Activated naive CD4-positive, alpha-beta T cell treated with anti-CD3 and anti-CD28 coated beads, Interleukin-2, amount 10 ng/mL, durations not matched to agents 7 days and 5 days (primary cell): ENCODE data around the gene PDHX.

Source experiments
- CTCF ChIA-PET: fragments of 350-600 bp; sonication (Branson Sonifier 250); formaldehyde crosslinking; loops from one replicate; lab custom pipeline; 2021; ENCODE audit warnings: antibody characterized with exemption; lab: Charles Lee
- DNase-seq: peaks from one replicate; pipeline ENCODE4 v3.0.0-alpha.2; 2020
- H3K27ac Mint-ChIP-seq: one replicate; pipeline ENCODE4 v1.8.0; 2021; ENCODE audit warnings: mild to moderate bottlenecking, moderate library complexity, mixed read lengths
- H3K27me3 Mint-ChIP-seq: one replicate; pipeline ENCODE4 v1.8.0; 2021; ENCODE audit warnings: mild to moderate bottlenecking, mixed read lengths
- H3K36me3 Mint-ChIP-seq: one replicate; pipeline ENCODE4 v1.8.0; 2021; ENCODE audit warnings: mixed read lengths
- H3K4me1 Mint-ChIP-seq: one replicate; pipeline ENCODE4 v1.8.0; 2021; ENCODE audit warnings: mixed read lengths
- H3K4me3 Mint-ChIP-seq: one replicate; pipeline ENCODE4 v1.8.0; 2021; ENCODE audit warnings: mild to moderate bottlenecking, moderate library complexity, mixed read lengths
- H3K9me3 Mint-ChIP-seq: one replicate; pipeline ENCODE4 v1.8.0; 2021; ENCODE audit warnings: mixed read lengths

The PDHX gene

DNA sequence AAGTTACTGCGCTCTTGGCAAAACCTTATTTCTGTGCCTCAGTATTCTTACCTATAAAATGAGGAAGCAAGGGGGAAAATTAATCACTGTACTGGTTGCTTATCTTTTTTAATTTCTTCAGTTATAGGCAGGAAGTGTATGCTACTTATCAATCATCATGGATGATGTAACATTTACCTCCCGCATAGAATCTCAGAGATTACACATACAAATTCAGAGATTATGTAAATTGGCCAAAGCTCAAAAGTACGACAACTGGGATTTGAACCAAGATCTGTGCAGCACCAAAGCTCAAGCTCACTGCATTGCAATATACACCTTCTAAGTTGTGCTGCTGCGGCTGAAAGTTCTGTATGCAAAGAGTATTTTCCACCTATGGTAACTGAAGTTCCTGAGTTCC lies 83.0 kb downstream of the PDHX start:
- H3K27ac Mint-ChIP-seq = no peak overlapping the region
- H3K27me3 Mint-ChIP-seq = no peaks in the 10 kb centered on the region
- no peak overlapping the region for H3K4me3 Mint-ChIP-seq
- peaks cover 20% of the 10 kb centered on the region for H3K4me1 Mint-ChIP-seq
- peaks cover 2% of the 10 kb centered on the region for H3K36me3 Mint-ChIP-seq
- CTCF ChIA-PET = interaction anchor here (0.7 to 5.1 kb wide), 16 partner anchors 13 to 413 kb away, joined by 3 to 29 read pairs (median 4); no protein-coding TSS in a partner anchor
- no peaks in the 10 kb centered on the region for H3K9me3 Mint-ChIP-seq
- DNase-seq = no peak

DNA sequence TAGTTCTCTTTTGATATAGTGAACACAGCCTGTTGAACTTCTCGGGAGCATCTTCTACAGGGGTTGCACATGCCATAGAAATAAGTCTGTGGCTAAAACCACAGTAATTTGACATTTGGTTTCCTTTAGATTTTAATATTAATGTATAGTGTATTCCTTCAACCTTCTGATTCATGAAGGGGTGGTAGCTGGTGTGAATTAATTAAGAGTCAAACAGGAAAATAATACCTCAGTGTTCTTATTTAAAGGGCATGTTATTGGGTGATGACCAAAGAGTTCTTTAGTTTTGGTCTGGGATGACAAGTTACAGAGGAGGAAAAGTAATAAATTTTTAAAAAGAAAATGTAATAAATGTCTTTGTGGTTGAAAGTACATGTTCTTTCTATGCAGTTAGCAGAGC lies 86.8 kb downstream of the PDHX start:
- peaks cover 23% of the 10 kb centered on the region for H3K4me1 Mint-ChIP-seq

DNA sequence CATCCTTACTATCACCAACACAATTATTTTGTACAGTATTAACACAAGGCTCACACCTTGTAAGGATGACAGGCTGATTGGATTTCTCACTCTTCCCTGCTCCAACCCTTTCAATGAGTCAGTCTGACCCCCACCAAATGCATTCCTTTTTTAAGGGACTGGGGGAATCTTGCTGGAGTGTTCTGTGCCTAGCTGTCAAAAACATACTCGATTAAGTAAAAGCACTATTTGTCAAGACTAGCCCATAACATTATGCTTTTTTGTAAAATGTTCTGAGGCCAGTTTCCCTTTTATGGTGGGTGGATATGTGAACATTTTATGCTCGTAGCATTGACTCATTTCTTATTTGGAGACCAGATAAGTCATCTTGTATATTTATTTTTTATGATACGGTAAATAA lies 87.2 kb downstream of the PDHX start:
- CTCF ChIA-PET = interaction anchor here (1.3 to 5.1 kb wide), 3 partner anchors 236 to 388 kb away, joined by 3 to 29 read pairs (median 4); no protein-coding TSS in a partner anchor
- Mint-ChIP-seq H3K4me3 (no peak overlapping the region), H3K27me3 (peaks cover 5% of the 10 kb centered on the region), H3K9me3 (no peaks in the 10 kb centered on the region), H3K4me1 (peaks cover 18% of the 10 kb centered on the region), H3K27ac (no peak overlapping the region), H3K36me3 (peaks cover 2% of the 10 kb centered on the region)
- no peak for DNase-seq

More for the DNA sequence above, 86.8 kb downstream of the PDHX start:
- H3K4me3 Mint-ChIP-seq = no peak overlapping the region
- CTCF ChIA-PET = interaction anchor here (0.6 to 5.1 kb wide), 5 partner anchors 14 to 389 kb away, joined by 3 to 29 read pairs (median 4); no protein-coding TSS in a partner anchor
- peaks cover 2% of the 10 kb centered on the region for H3K36me3 Mint-ChIP-seq
- H3K9me3 Mint-ChIP-seq = no peaks in the 10 kb centered on the region
- H3K27me3 Mint-ChIP-seq = peaks cover 5% of the 10 kb centered on the region
- no peak for DNase-seq
- no peak overlapping the region for H3K27ac Mint-ChIP-seq

DNA sequence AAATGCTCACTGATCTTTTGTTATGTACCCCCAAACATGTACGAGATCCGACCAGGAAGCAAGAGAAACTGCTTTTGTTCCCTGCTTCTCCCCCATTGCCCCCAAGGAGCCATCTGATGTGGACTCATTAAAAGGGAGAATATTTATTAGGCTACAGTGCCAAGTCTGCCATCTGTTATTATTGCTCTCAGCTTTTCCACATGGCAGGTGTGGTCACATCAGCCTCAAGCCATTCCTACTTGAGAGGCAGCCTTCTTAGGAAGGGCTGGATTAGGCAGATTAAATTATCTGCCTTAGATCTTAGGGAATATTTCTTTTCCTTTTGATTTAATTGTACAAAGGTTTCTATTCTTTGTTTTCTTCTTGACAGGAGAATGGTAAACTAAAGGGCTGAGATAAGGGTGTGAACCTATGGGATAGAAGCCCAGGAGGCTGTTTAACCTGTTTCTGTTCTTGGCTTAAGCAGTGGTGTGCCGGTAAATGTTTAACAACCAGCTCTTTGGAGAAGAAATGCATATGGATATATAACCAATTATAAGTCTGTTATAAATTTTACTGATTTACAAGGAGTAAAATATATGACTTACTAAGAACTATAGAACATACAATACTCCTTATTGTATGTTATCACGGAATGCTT lies 88.8 kb downstream of the PDHX start:
- CTCF ChIA-PET = interaction anchor here (0.6 to 0.7 kb wide), 2 partner anchors 137 to 158 kb away, joined by 3 read pairs; no protein-coding TSS in a partner anchor
- H3K4me1 Mint-ChIP-seq = peaks cover 9% of the 10 kb centered on the region
- H3K36me3 Mint-ChIP-seq = peaks cover 4% of the 10 kb centered on the region
- H3K27ac Mint-ChIP-seq = no peak overlapping the region
- H3K9me3 Mint-ChIP-seq = no peaks in the 10 kb centered on the region
- no peak overlapping the region for H3K4me3 Mint-ChIP-seq
- peaks cover 17% of the 10 kb centered on the region for H3K27me3 Mint-ChIP-seq
- DNase-seq = no peak

DNA sequence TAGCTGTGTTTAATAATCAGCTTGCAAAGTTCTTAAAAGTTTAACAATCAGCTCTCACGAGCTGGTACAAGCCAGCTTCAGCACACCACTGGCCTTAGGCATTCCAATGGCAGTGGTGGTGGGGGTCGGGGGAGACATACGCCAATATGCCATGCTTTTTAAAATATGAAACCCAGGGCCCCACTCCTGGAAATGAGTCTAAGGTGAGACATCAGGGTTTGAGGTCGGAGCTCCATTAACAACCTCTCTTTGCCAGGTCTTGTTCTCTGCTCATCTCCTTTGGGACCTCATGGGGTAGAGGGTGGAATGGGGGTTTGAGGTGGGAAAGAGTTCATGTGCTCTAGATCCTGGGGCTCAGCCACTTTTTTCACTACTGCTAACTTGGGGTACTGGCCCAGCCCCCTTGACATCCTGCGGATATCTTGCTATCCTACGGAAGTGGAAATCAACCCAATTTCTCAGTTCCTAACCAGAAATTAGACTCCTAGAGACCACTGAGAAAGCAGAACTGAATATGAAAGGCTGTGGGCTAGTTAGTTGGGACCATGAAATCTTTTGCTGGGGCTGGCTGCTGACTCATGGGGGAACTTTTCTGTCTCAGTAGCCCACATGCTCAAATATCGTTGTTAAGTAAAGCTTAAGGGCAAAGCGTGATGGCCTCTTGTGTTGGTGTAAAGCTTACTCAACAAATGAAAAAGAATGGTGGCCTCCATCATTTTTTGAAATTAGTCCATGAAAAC lies 90.1 kb downstream of the PDHX start:
- no peak overlapping the region for H3K27ac Mint-ChIP-seq
- peaks cover 10% of the 10 kb centered on the region for H3K4me1 Mint-ChIP-seq
- H3K36me3 Mint-ChIP-seq = peaks cover 4% of the 10 kb centered on the region
- no peaks in the 10 kb centered on the region for H3K9me3 Mint-ChIP-seq
- CTCF ChIA-PET = interaction anchor here (1.1 kb wide), 1 partner anchor 39 kb away, joined by 4 read pairs; no protein-coding TSS in a partner anchor
- H3K4me3 Mint-ChIP-seq = no peak overlapping the region
- H3K27me3 Mint-ChIP-seq = peaks cover 20% of the 10 kb centered on the region
- no peak for DNase-seq

DNA sequence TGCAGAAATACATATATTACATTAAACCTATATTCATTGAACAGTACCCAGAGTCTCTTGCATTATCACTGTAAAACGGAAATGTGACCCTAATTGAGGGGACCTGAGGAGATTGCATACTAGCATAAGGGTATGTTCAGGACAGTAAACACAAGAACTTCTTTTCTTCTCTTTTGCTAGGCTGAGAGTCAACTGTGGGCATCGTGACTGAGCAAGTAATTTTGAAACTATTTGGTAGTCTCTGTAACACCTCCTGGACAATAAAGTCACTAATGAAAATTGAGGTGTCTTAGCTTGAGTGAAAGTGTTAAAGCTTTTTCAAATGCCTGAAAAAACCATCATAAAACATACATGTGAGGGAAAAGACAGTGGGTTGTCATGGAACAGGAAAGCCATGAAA lies 90.9 kb downstream of the PDHX start:
- CTCF ChIA-PET = interaction anchor here (0.7 kb wide), 1 partner anchor 46 kb away, joined by 3 read pairs; no protein-coding TSS in a partner anchor
- Mint-ChIP-seq H3K4me1 (peaks cover 18% of the 10 kb centered on the region), H3K4me3 (no peak overlapping the region), H3K9me3 (no peaks in the 10 kb centered on the region), H3K27ac (no peak overlapping the region), H3K27me3 (peaks cover 27% of the 10 kb centered on the region), H3K36me3 (peaks cover 2% of the 10 kb centered on the region)
- no peak for DNase-seq

DNA sequence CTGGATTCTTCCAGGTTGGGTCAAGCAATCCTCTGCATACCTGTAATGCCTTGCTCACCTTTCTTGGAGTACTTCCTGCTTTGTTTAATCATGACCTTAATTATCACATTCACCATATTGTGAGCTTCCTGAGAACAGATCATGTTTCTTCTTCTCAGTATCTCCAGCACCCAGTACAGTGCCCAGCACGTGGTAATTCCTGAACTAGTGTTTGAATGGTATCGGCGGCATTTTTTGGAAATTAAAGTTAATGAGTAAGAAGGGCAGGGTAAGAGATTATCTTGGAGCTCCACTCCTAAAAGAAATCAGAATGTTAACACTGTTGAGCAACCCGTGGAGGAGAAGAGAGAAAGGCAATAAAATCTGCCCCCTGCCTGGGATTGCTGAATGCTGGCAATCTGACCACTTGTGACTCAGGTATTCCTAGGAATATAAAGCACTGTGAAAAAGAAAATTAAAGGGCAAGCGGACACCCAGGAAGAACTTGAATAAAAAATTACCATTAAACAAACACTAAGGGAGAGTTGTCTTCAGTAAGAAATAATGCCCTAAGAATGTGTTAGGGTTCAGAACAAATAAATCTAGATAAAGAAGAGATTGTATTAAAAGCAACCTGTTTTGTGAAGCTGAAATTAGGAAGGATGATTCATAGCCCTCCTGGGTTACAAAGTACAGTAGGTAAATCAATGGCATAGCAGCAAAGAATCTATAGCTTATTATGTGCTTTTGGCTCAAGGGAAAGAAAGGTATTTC lies 92.9 kb downstream of the PDHX start:
- Mint-ChIP-seq H3K9me3 (no peaks in the 10 kb centered on the region), H3K27me3 (peaks cover 30% of the 10 kb centered on the region), H3K36me3 (peaks cover 2% of the 10 kb centered on the region), H3K4me1 (peaks cover 39% of the 10 kb centered on the region), H3K4me3 (no peak overlapping the region), H3K27ac (no peak overlapping the region)
- no peak for DNase-seq
- CTCF ChIA-PET = interaction anchor here (0.7 to 1.3 kb wide), 3 partner anchors 132 to 230 kb away, joined by 3 to 4 read pairs (median 4); no protein-coding TSS in a partner anchor

DNA sequence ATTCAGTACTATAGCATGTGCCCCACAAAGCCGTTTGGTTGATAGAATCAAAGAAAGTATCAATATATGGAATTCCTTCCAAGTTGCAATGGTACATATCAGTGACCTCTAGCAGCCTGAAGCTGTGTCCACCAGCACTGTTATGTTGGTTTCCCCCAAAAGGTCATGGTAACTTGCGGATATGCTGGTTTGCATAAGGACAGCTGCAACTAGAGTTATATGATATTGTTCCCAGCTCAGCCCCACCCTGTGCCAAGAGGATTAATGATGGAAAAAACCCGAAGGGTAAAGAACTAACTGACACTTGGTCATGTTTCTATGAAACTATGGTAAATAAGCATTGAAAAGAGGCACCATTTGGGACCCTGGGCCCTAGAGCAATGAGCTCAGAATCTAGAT lies 93.5 kb downstream of the PDHX start:
- Mint-ChIP-seq H3K4me1 (peaks cover 39% of the 10 kb centered on the region), H3K27me3 (peaks cover 30% of the 10 kb centered on the region), H3K9me3 (no peaks in the 10 kb centered on the region), H3K36me3 (peaks cover 2% of the 10 kb centered on the region), H3K27ac (no peak overlapping the region), H3K4me3 (no peak overlapping the region)
- CTCF ChIA-PET = interaction anchor here (0.7 to 1.3 kb wide), 2 partner anchors 153 to 229 kb away, joined by 3 to 4 read pairs; no protein-coding TSS in a partner anchor
- DNase-seq = no peak

DNA sequence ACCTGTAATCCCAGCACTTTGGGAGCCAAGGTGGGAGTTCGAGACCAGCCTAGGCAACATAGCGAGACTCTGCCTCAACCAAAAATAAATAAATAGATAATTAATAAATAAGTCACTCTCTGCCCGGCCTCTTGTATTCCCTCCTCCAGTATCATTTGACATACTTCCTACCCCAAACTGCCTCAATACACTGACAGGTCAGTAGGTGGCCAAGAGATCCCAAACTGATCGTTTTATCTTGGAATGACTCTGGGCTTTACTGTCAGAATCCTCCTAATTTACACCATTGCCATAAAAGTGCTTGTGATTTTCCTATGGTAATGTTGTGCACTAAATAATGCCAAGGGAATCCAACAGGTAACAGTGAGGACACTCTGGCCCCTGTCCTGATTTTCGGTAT lies 94.2 kb downstream of the PDHX start:
- Mint-ChIP-seq H3K36me3 (peaks cover 2% of the 10 kb centered on the region), H3K4me1 (peaks cover 39% of the 10 kb centered on the region), H3K9me3 (no peaks in the 10 kb centered on the region), H3K27ac (no peak overlapping the region), H3K4me3 (no peak overlapping the region), H3K27me3 (peaks cover 30% of the 10 kb centered on the region)
- CTCF ChIA-PET = no interaction called here
- DNase-seq = no peak

DNA sequence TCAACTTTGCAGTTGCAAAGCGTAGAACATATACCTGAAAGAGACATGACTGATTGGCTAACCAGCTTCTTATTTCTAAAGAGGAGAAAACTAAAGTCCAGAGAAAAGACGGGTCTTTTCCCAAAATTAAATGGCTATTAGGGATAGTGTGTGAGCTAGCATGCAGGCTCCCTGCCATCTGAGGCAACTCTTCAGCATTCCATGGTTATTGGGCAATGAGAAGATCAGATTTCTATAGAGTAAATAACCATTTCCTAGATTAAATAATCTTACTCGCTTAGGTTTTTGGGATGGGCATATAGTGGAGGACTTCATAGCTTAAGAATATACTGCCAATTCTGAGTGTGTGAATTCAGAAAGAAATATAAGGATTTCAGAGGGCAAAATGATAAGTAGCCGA lies 95.0 kb downstream of the PDHX start:
- Mint-ChIP-seq H3K4me3 (no peak overlapping the region), H3K4me1 (peaks cover 39% of the 10 kb centered on the region), H3K27me3 (peaks cover 30% of the 10 kb centered on the region), H3K27ac (no peak overlapping the region), H3K9me3 (no peaks in the 10 kb centered on the region), H3K36me3 (peaks cover 2% of the 10 kb centered on the region)
- CTCF ChIA-PET = interaction anchor here (0.6 to 2.4 kb wide), 3 partner anchors 11 to 226 kb away, joined by 3 to 7 read pairs (median 4); no protein-coding TSS in a partner anchor
- no peak for DNase-seq

DNA sequence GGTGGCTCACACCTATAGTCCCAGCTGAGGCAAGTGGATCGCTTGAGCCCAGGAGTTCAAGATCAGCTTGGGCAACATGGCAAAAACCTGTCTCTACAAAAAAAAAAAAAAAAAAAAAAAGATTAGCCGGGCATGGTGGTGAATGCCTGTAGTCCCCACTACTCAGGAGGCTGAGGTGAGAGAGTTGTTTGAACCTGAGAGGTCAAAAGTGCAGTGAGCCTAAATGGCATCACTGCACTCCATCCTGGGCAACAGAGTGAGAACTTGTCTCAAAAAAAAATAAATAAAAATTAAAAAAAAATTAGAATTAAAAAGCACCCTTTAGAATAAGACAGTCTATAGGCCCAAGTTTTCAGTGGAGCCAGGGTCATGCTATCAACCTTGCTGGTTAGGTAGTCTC lies 95.5 kb downstream of the PDHX start:
- DNase-seq = no peak
- no peak overlapping the region for H3K27ac Mint-ChIP-seq
- peaks cover 25% of the 10 kb centered on the region for H3K27me3 Mint-ChIP-seq
- peaks cover 2% of the 10 kb centered on the region for H3K36me3 Mint-ChIP-seq
- CTCF ChIA-PET = interaction anchor here (0.6 to 2.4 kb wide), 3 partner anchors 12 to 226 kb away, joined by 3 to 7 read pairs (median 4); no protein-coding TSS in a partner anchor
- H3K9me3 Mint-ChIP-seq = no peaks in the 10 kb centered on the region
- H3K4me3 Mint-ChIP-seq = no peak overlapping the region
- peaks cover 36% of the 10 kb centered on the region for H3K4me1 Mint-ChIP-seq

DNA sequence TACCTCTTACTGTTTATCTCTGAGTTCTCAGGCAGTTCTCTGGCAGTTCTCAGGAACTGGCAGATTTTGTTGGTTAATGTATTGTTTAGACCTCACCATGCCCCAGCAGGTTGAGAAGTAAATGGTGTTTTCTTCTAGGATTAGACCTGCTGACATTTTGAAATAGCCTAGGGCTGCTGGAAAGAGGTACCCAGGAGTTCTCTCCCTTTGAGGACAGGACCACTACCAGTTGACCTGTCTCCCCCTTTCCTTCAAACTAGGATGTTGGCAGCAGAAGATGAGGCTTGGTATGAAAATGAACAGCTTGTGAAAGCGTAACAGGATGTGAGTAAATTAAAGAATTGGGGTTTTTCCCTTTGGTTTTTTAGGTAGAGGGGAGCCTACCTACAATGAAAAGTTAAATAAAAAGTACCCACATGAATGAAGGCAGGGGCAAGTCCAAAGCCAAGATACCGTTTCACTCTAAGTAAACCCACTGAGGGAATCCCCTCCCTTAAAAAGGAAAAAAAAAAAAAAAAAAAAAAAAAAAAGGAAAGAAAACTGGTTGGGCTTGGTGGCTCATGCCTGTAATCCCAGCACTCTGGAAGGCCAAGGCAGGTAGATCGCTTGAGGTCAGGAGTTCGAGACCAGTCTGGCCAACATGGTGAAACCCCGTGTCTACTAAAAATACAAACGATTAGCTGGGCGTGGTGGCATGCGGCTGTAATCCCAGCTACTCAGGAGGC lies 96.2 kb downstream of the PDHX start:
- Mint-ChIP-seq H3K27ac (peak overlapping the region; percentile 75), H3K27me3 (peaks cover 26% of the 10 kb centered on the region), H3K36me3 (peaks cover 2% of the 10 kb centered on the region), H3K4me1 (peaks cover 32% of the 10 kb centered on the region), H3K9me3 (no peaks in the 10 kb centered on the region), H3K4me3 (no peak overlapping the region)
- CTCF ChIA-PET = interaction anchor here (1.1 to 2.4 kb wide), 3 partner anchors 13 to 86 kb away, joined by 3 to 7 read pairs (median 3); no protein-coding TSS in a partner anchor
- DNase-seq = peak; percentile 45
